Panc1 (cell line): Measurements from ENCODE around the gene RAC3. TPM values are rescaled to one million over a fixed set of nuclear protein-coding genes. Genes with fewer than 3 reads are reported as not detected.

ENCODE experiments used
- ATAC-seq: fragments of 200-7000 bp; cut with Tn5 transposase; 2 replicates; pipeline ENCODE4 v1.9.1; 2020; ENCODE audit warnings: mild to moderate bottlenecking, moderate library complexity
- BruUV-seq: library from RNA; stranded (reverse); fragments of 400-500 nt; replicated peaks from 2 replicates; lab custom pipeline; 2021; lab: Mats Ljungman, UMichigan
- CTCF ChIA-PET: fragments of 300-600 bp; sonication (Branson Sonifier 250); formaldehyde crosslinking; loops from one replicate; lab custom pipeline; 2022; ENCODE audit warnings: antibody characterized with exemption; lab: Charles Lee
- POLR2A ChIA-PET: fragments of 300-600 bp; sonication (Branson Sonifier 250); formaldehyde crosslinking; loops from one replicate; lab custom pipeline; 2022; ENCODE audit warnings: antibody characterized with exemption; lab: Charles Lee
- DNase-seq: peaks from one replicate; pipeline ENCODE4 v3.0.0-alpha.2; 2010; ENCODE audit warnings: low read depth, low spot score
- H3K27ac ChIP-seq: 2 replicates; pipeline ENCODE4 v1.5.1; 2011; ENCODE audit warnings: mild to moderate bottlenecking, low read length, inconsistent platforms
- H3K27me3 ChIP-seq: fragments of 200-500 bp; sonication (Bioruptor generic); 2 replicates; pipeline ENCODE4 v1.6.0; 2014; ENCODE audit warnings: low read length, inconsistent platforms; ENCODE audit not compliant: control insufficient read depth, insufficient read depth
- H3K36me3 ChIP-seq: fragments of 200-500 bp; sonication (Bioruptor generic); 2 replicates; pipeline ENCODE4 v1.5.1; 2014; ENCODE audit warnings: inconsistent platforms, mild to moderate bottlenecking, low read length, moderate library complexity; ENCODE audit not compliant: control insufficient read depth, insufficient read depth
- H3K4me1 ChIP-seq: 2 replicates; pipeline ENCODE4 v1.5.1; 2011; ENCODE audit warnings: inconsistent platforms, mild to moderate bottlenecking, low read length, moderate library complexity; ENCODE audit not compliant: control insufficient read depth, insufficient read depth
- H3K4me3 ChIP-seq, 2 experiments: 2 replicates each; pipeline ENCODE4 v1.5.1; 2011 to 2012; ENCODE audit warnings: low read depth in 2 of 2, low read length in 2 of 2, mild to moderate bottlenecking in 2 of 2, inconsistent platforms in 1 of 2, moderate library complexity in 1 of 2
- H3K9me3 ChIP-seq: fragments of 200-500 bp; sonication (Bioruptor generic); 2 replicates; pipeline ENCODE4 v1.5.1; 2014; ENCODE audit warnings: low read depth, mild to moderate bottlenecking, inconsistent platforms, low read length, moderate library complexity; ENCODE audit not compliant: control insufficient read depth, insufficient read depth
- POLR2AphosphoS5 ChIP-seq: IDR thresholded peaks from 2 replicates; pipeline ENCODE4 v1.6.1; 2012; ENCODE audit warnings: mild to moderate bottlenecking, low read depth, low read length, moderate library complexity
- SIN3A ChIP-seq: IDR thresholded peaks from 2 replicates; pipeline ENCODE4 v1.6.1; 2012; ENCODE audit warnings: low read depth, mild to moderate bottlenecking, low read length, moderate library complexity, borderline replicate concordance; ENCODE audit not compliant: insufficient read depth
- TCF7L2 ChIP-seq: IDR thresholded peaks from 2 replicates; pipeline ENCODE4 v1.6.1; 2011; ENCODE audit warnings: mild to moderate bottlenecking, low read depth, low read length, inconsistent platforms
- in situ Hi-C: cut with HindIII; loops from 2 replicates; pipeline ENCODE4 v1.10.0; 2016; ENCODE audit warnings: low sequenced_read_pairs, low pct_unique_long_range_greater_than_20kb
- intact Hi-C: fragments of 100-400 bp; cut with micrococcal nuclease; formaldehyde crosslinking; loops from one replicate; pipeline ENCODE4 v1.10.0; 2022; ENCODE audit not compliant: unreplicated experiment
- total RNA-seq: library from RNA; stranded (reverse); gene quantifications from one replicate; pipeline ENCODE4 v1.2.1, GENCODE V29; 2021; ENCODE audit not compliant: unreplicated experiment
- TF ChIP-seq, protein P1 (sequence below), 2 experiments: IDR thresholded peaks; 2 replicates each; pipeline ENCODE4 v1.6.1; 2011 to 2012; ENCODE audit warnings: low read depth in 2 of 2, control low read depth in 1 of 2, low read length in 1 of 2, mild to moderate bottlenecking in 1 of 2, moderate library complexity in 1 of 2; ENCODE audit not compliant: insufficient read depth in 1 of 2
- TF ChIP-seq, protein P2 (sequence below): fragments of 450-650 bp; IDR thresholded peaks from 2 replicates; pipeline ENCODE4 v1.5.1; 2017; ENCODE audit warnings: mild to moderate bottlenecking

Gene RAC3
- total RNA-seq, 1 experiment from 2014 or later = 39.4 TPM

DNA sequence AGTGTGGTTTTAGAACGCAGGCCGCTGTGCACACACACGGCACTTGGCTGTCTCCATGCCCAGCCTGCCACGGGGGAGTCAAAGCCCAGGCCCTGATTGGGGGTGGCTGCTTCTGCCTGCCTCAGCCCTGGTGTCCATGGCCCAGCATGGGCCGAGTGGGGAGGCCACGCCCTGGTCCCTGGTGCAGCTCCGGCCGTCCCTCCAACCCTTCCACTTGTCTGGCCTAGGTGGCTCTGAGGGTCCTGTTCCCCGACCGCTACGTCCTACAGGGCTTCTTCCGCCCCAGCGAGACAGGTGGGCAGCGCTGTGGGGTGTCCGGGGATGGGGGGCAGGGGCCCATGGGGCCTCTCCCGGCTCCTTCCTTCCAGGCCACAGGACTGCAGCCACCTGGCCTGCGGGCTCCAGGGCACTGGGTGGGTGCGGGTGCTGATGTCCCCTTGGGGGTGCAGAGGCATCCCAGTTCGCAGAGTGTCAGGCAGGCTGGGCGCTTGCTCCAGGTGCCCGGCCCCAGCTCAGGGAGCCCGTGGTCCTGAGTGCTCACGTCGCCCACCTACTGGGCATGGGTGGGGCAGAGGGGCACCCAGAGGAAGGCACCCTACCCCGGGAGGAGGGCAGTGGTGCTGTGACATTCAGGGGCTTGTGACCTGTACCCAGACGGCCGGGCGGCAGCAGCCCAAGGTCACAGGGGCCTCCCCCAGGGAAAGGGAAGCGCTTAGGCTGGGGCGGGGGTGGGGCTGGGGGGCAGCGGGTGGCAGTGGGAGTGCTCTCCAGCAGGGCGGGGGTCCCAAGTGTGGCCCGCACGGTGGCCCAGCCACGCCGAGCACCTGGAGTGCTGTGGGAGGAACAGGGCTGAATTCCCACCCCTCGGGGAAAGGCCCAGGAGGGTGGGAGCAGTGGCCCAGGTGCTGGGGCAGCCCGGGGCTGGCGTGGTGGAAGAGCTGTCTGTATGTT lies 20.6 kb upstream of the RAC3 start:
- in situ Hi-C loops = no loop called here
- Histone ChIP-seq H3K27ac (no peak overlapping the region), H3K4me1 (peaks cover 20% of the 10 kb centered on the region), H3K4me3 (no peak overlapping the region), H3K27me3 (no peaks in the 10 kb centered on the region), H3K36me3 (no peaks in the 10 kb centered on the region), H3K9me3 (no peaks in the 10 kb centered on the region)
- no peak for ATAC-seq
- intact Hi-C loops = no loop called here
- no TSS peak for BruUV-seq
- CTCF ChIA-PET = no interaction called here
- TF ChIP-seq, protein P1, sequence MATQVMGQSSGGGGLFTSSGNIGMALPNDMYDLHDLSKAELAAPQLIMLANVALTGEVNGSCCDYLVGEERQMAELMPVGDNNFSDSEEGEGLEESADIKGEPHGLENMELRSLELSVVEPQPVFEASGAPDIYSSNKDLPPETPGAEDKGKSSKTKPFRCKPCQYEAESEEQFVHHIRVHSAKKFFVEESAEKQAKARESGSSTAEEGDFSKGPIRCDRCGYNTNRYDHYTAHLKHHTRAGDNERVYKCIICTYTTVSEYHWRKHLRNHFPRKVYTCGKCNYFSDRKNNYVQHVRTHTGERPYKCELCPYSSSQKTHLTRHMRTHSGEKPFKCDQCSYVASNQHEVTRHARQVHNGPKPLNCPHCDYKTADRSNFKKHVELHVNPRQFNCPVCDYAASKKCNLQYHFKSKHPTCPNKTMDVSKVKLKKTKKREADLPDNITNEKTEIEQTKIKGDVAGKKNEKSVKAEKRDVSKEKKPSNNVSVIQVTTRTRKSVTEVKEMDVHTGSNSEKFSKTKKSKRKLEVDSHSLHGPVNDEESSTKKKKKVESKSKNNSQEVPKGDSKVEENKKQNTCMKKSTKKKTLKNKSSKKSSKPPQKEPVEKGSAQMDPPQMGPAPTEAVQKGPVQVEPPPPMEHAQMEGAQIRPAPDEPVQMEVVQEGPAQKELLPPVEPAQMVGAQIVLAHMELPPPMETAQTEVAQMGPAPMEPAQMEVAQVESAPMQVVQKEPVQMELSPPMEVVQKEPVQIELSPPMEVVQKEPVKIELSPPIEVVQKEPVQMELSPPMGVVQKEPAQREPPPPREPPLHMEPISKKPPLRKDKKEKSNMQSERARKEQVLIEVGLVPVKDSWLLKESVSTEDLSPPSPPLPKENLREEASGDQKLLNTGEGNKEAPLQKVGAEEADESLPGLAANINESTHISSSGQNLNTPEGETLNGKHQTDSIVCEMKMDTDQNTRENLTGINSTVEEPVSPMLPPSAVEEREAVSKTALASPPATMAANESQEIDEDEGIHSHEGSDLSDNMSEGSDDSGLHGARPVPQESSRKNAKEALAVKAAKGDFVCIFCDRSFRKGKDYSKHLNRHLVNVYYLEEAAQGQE (IDR thresholded peaks at IDR 0.05; ENCODE audit: insufficient read depth in 1 of 2, low read depth in 2 of 2, low read length in 1 of 2) = no peak
- DNase-seq = no peak
- POLR2A ChIA-PET = interaction anchor here (0.7 kb wide), 1 partner anchor 21 kb away, joined by 7 read pairs; no protein-coding TSS in a partner anchor

DNA sequence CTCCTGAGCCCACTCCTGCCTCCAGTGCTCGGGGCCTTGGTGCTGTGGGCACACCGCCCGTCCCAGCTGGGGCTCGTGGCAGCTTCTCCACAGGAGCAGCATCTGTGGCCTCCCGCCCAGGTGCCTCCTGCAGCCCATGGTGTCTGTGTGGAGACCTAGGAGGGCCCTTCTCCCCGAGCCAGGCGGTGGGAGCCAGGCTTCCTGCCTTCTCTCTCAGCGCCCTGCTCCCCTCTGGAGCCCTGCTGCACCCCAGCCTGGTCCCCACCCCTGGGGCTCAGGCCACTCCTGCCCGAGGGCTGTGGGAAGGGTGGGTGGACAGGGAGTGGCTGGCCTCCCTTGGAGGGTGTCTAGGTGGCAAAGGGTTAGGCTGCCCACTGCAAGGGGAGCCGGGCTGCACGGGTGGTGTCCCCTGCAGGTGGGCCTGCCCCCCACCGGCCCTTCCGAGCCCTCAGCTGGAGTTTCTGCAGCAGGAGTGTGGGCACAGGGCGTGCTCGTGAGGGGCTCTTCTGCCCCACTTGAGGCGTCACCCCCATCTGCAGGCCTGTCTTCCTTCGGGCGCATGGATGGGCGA lies 19.8 kb upstream of the RAC3 start:
- no peak overlapping the region for H3K27ac ChIP-seq
- DNase-seq (no peak), ATAC-seq (no peak)
- CTCF ChIA-PET = no interaction called here
- H3K4me1 ChIP-seq = peaks cover 11% of the 10 kb centered on the region
- H3K9me3 ChIP-seq = no peaks in the 10 kb centered on the region
- POLR2A ChIA-PET = no interaction called here
- in situ Hi-C loops = no loop called here
- H3K27me3 ChIP-seq = no peaks in the 10 kb centered on the region
- H3K4me3 ChIP-seq = no peak overlapping the region
- TF ChIP-seq TCF7L2 = no peak
- TF ChIP-seq, protein P2, sequence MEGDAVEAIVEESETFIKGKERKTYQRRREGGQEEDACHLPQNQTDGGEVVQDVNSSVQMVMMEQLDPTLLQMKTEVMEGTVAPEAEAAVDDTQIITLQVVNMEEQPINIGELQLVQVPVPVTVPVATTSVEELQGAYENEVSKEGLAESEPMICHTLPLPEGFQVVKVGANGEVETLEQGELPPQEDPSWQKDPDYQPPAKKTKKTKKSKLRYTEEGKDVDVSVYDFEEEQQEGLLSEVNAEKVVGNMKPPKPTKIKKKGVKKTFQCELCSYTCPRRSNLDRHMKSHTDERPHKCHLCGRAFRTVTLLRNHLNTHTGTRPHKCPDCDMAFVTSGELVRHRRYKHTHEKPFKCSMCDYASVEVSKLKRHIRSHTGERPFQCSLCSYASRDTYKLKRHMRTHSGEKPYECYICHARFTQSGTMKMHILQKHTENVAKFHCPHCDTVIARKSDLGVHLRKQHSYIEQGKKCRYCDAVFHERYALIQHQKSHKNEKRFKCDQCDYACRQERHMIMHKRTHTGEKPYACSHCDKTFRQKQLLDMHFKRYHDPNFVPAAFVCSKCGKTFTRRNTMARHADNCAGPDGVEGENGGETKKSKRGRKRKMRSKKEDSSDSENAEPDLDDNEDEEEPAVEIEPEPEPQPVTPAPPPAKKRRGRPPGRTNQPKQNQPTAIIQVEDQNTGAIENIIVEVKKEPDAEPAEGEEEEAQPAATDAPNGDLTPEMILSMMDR = no peak
- TF ChIP-seq POLR2AphosphoS5 = no peak
- no peak for TF ChIP-seq SIN3A
- no TSS peak for BruUV-seq
- intact Hi-C loops = no loop called here
- H3K36me3 ChIP-seq = no peaks in the 10 kb centered on the region

DNA sequence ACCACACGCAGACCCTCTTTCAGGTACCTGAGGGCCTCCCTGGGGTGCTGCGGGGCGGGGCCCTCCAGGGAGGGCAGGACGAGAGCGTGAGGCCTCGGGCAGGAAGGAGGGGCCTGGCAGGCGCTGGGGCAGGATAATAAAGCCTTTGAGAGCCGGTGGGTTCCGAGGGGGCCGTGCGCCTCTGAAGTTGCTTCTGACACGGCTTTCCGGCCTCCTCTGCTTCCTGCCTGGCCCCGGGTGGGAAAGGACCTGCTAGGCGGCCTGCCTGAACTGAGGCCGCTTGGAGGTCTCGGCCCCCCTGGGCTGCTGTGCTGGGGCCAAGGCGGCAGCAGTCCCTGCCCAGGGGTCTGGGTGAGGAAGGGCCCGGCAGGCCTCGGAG lies 19.2 kb upstream of the RAC3 start:
- BruUV-seq = no TSS peak
- Histone ChIP-seq H3K27ac (no peak overlapping the region), H3K4me1 (peaks cover 9% of the 10 kb centered on the region), H3K9me3 (no peaks in the 10 kb centered on the region), H3K36me3 (no peaks in the 10 kb centered on the region), H3K27me3 (no peaks in the 10 kb centered on the region), H3K4me3 (no peak overlapping the region)
- TF ChIP-seq POLR2AphosphoS5 = no peak
- intact Hi-C loops (no loop called here), in situ Hi-C loops (no loop called here)
- ChIA-PET CTCF (no interaction called here), POLR2A (interaction anchor here (0.5 to 0.7 kb wide), 2 partner anchors 86 to 297 kb away, joined by 3 read pairs; no protein-coding TSS in a partner anchor)
- DNase-seq = no peak
- ATAC-seq = no peak
